ENCODE measurements around the gene SPATS2L. TPM values are rescaled to one million over a fixed set of nuclear protein-coding genes. Genes with fewer than 3 reads are reported as not detected.

The SPATS2L gene
- total RNA-seq, 1 experiment from 2014 or later = 47.3 TPM

DNA sequence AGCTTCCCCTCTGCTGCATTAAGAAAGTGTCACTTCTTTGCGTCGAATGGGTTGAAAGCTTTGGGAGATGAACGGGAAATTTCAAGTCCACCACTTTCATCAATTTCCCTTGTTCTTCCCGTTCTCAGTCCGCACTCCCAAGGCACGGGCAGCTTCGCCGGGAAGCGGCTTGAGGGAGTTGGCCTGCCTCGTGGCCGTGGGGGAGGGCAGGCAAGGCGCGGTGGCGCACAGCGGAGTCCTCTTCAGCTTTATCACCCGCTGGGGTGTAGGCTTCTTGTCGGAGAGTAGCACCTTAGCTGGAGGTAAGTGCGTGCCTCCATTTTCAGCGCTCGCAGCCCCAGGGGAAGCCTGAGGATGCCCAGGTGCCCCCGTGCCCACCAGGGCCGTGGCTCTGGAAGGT lies 183.5 kb downstream of the SPATS2L start:
- TF ChIP-seq, protein P1, sequence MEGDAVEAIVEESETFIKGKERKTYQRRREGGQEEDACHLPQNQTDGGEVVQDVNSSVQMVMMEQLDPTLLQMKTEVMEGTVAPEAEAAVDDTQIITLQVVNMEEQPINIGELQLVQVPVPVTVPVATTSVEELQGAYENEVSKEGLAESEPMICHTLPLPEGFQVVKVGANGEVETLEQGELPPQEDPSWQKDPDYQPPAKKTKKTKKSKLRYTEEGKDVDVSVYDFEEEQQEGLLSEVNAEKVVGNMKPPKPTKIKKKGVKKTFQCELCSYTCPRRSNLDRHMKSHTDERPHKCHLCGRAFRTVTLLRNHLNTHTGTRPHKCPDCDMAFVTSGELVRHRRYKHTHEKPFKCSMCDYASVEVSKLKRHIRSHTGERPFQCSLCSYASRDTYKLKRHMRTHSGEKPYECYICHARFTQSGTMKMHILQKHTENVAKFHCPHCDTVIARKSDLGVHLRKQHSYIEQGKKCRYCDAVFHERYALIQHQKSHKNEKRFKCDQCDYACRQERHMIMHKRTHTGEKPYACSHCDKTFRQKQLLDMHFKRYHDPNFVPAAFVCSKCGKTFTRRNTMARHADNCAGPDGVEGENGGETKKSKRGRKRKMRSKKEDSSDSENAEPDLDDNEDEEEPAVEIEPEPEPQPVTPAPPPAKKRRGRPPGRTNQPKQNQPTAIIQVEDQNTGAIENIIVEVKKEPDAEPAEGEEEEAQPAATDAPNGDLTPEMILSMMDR (conservative IDR thresholded peaks at IDR 0.05) = no peak

More for the DNA sequence above, 183.5 kb downstream of the SPATS2L start:
- Histone ChIP-seq H2BK20ac (ENCODE audit: low read depth, low read length, poor library complexity, severe bottlenecking) (no peak overlapping the region), H3K23me2 (ENCODE audit: insufficient read length, low read depth, low read length, poor library complexity, severe bottlenecking) (no peaks in the 10 kb centered on the region), H3K79me1 (ENCODE audit: insufficient read depth, low read depth, low read length, poor library complexity, severe bottlenecking) (no peaks in the 10 kb centered on the region), H3K79me2 (ENCODE audit: insufficient read depth, low read length) (no peaks in the 10 kb centered on the region), H3K56ac (ENCODE audit: insufficient read length, low read depth, low read length) (no peak overlapping the region), H3K9ac (ENCODE audit: extremely low read depth, insufficient read length, low read length) (no peak overlapping the region), H3K23ac (ENCODE audit: insufficient read length, low read depth, low read length) (no peak overlapping the region), H3K4ac (ENCODE audit: low read depth, low read length) (no peak overlapping the region), H4K91ac (ENCODE audit: insufficient read length, low read depth, low read length) (no peak overlapping the region), H2BK15ac (ENCODE audit: low read depth, low read length) (no peak overlapping the region), H4K8ac (replicated peaks; ENCODE audit: insufficient read length, low read depth, low read length) (no peak overlapping the region), H3K27me3 (ENCODE audit: insufficient read depth, low read length) (no peaks in the 10 kb centered on the region), H3K4me2 (ENCODE audit: insufficient read depth, insufficient read length, low read length) (no peak overlapping the region), H4K20me1 (ENCODE audit: control insufficient read depth, insufficient read depth, insufficient read length) (no peaks in the 10 kb centered on the region), H3K27ac (ENCODE audit: insufficient read length, low read depth, low read length) (no peak overlapping the region), H2BK120ac (ENCODE audit: low read depth, low read length, poor library complexity, severe bottlenecking) (no peak overlapping the region), H3K14ac (ENCODE audit: insufficient read depth, low read length) (no peak overlapping the region), H2AK5ac (ENCODE audit: insufficient read length, low read length) (no peak overlapping the region), H3K9me3 (ENCODE audit: control insufficient read depth, low read depth, low read length) (no peaks in the 10 kb centered on the region), H3K4me1 (ENCODE audit: insufficient read depth, low read length) (no peaks in the 10 kb centered on the region), H3K18ac (ENCODE audit: insufficient read length, low read depth, low read length) (no peak overlapping the region), H2AFZ (ENCODE audit: low read length) (no peak overlapping the region), H2BK12ac (ENCODE audit: insufficient read length, low read depth, low read length) (no peak overlapping the region), H2BK5ac (ENCODE audit: insufficient read length, low read length) (no peak overlapping the region), H4K5ac (ENCODE audit: insufficient read length, low read depth, low read length) (no peak overlapping the region), H3T11ph (ENCODE audit: low read length) (no peak overlapping the region)
- no peak for DNase-seq
- peaks cover 8 to 27% (median 26%) of the 10 kb centered on the region in 3 experiments; a peak in 6 of 7 replicates for H3K36me3 Mint-ChIP-seq (ENCODE audit: insufficient read depth in 1 of 3, low read depth in 3 of 3)
- WGBS (ENCODE audit: extremely low coverage, insufficient read length, low lambda C conversion rate) = no CpG with 5 or more reads among the region's 22 CpGs
- H3K9me3 Mint-ChIP-seq = peaks cover 0 to 7% of the 10 kb centered on the region in 2 experiments; a peak in 2 of 5 replicates
- H3K4me3 Mint-ChIP-seq = no peak overlapping the region
- no peaks in the 10 kb centered on the region; the same call in 1 of the 2 replicates for H3K27me3 Mint-ChIP-seq (ENCODE audit: low read depth)
- no peak overlapping the region for H3K27ac Mint-ChIP-seq
- H3K4me1 Mint-ChIP-seq = no peaks in the 10 kb centered on the region
